SK-N-MC (cell line): ENCODE data around the gene METTL17.

ENCODE experiments used
- EZH2 ChIP-seq: fragments of 200-600 bp; sonication (generic); IDR thresholded peaks from one replicate; pipeline ENCODE4 v1.6.1; 2017; ENCODE audit warnings: antibody characterized with exemption
- FOXP2 ChIP-seq: optimal IDR thresholded peaks from 2 replicates; pipeline ENCODE3; 2011; ENCODE audit warnings: mild to moderate bottlenecking, moderate library complexity; ENCODE audit not compliant: insufficient read depth; ENCODE audit errors: extremely low read length, control extremely low read depth
- POLR2AphosphoS5 ChIP-seq: IDR thresholded peaks from 2 replicates; pipeline ENCODE4 v1.6.1; 2012; ENCODE audit warnings: mild to moderate bottlenecking, low read depth, low read length, borderline replicate concordance

GRCh38 chr14:21018286-21018685 lies 28.5 kb downstream of the METTL17 start:
- TF ChIP-seq EZH2 (no peak), POLR2AphosphoS5 (no peak), FOXP2 (no peak)
